Measurements from ENCODE around the gene KSR2.

GRCh38 chr12:117743761-117744160 is 225.0 kb downstream of the KSR2 start:
- TF ChIP-seq YY1 (IDR thresholded peaks at IDR 0.05; ENCODE audit: insufficient read depth, insufficient read length) = no peak
- TF ChIP-seq ZNF274 (IDR thresholded peaks at IDR 0.05; ENCODE audit: low read depth, low read length) = no peak
- no peak for TF ChIP-seq SUZ12 (IDR thresholded peaks at IDR 0.05; ENCODE audit: extremely low read depth, insufficient read depth, insufficient read length)
